Neural cell (in vitro differentiated cells): ENCODE measurements around the gene VIM.

Experiments
- CTCF ChIP-seq: fragments of 450-650 bp; IDR thresholded peaks from 2 replicates; pipeline ENCODE4 v1.5.1; 2014; ENCODE audit warnings: antibody characterized with exemption, mild to moderate bottlenecking, moderate library complexity; ENCODE audit not compliant: poor library complexity, severe bottlenecking
- EP300 ChIP-seq: fragments of 450-650 bp; conservative IDR thresholded peaks from 2 replicates; pipeline ENCODE4 v1.6.1; 2014; ENCODE audit warnings: antibody characterized with exemption, mild to moderate bottlenecking, moderate library complexity; ENCODE audit not compliant: poor library complexity, severe bottlenecking
- POLR2AphosphoS5 ChIP-seq: IDR thresholded peaks from 2 replicates; pipeline ENCODE4 v1.6.1; 2012
- SMC3 ChIP-seq: fragments of 450-650 bp; conservative IDR thresholded peaks from 2 replicates; pipeline ENCODE4 v1.6.1; 2014; ENCODE audit warnings: antibody characterized with exemption, mild to moderate bottlenecking, moderate library complexity; ENCODE audit not compliant: poor library complexity

DNA sequence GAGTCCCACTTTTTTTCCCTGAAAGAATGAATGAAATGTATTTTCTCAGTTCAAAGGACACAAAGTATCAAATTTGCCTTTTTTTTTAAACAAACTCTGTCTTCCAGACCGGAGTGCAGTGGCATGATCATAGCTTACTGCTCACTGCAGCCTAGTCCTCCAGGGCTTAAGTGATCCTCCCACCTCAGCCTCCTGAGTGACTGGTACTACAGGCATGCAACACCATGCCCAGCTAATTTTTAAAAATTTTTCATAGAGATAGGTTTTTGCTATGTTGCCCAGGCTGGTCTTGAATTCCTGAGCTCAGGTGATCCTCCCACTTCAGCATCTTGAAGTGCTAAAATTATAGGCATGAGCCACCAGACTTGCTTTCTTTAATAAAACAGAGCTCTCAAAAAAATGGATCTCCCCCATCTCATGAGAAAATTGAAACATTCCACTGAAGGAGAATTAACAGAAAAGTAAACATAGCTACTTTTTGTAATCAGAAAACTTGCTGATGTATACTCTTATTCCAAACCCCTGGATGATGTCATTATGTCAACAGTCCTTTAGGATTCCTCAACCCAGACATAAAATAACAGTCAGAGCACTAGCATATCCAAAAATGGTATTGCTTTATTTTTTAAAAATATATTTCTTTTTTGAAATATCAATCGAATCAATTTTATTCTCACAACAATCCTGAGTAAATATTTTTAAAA lies 14.2 kb upstream of the VIM start:
- TF ChIP-seq POLR2AphosphoS5 (no peak), CTCF (no peak), SMC3 (no peak), EP300 (no peak)
